Activated CD4-positive, alpha-beta T cell treated with anti-CD3 and anti-CD28 coated beads, Interleukin-2, amount 50 U/mL, for 48 hours (primary cell): ENCODE data around the gene METTL6.
A peak's percentile ranks its signal among the peaks of the same experiment; 100 is the strongest.

Source experiments
- DNase-seq, 2 experiments: peaks; one replicate each; pipeline ENCODE4 v3.0.0-alpha.2; 2020

Gene METTL6

GRCh38 chr3:15361494-15362214, 65.7 kb downstream of the METTL6 start:
- DNase-seq: peak; percentile 63 to 74

GRCh38 chr3:15360788-15361493, 66.4 kb downstream of the METTL6 start:
- DNase-seq: no peak
